GM08714 (cell line): Measurements from ENCODE around the gene DUSP18.
A peak's percentile ranks its signal among the peaks of the same experiment; 100 is the strongest.
"Not testable (repeated sequence)": the region's sequence is repeated elsewhere in the genome, so short reads cannot be mapped to it uniquely, and the experiment has no call there.

Source experiments
- H3K4me3 ChIP-seq: fragments of 200-500 bp; sonication (Bioruptor generic); 2 replicates; pipeline ENCODE4 v1.5.1; 2014; ENCODE audit warnings: mild to moderate bottlenecking, low read length, inconsistent platforms
- ZNF274 ChIP-seq: IDR thresholded peaks from 2 replicates; pipeline ENCODE4 v1.6.1; 2012; ENCODE audit warnings: mild to moderate bottlenecking, low read depth, low read length

Gene DUSP18

GRCh38 chr22:30691204-30691603, 23.5 kb upstream of the DUSP18 start:
- no peak for TF ChIP-seq ZNF274
- H3K4me3 ChIP-seq: no peak overlapping the region

DNA sequence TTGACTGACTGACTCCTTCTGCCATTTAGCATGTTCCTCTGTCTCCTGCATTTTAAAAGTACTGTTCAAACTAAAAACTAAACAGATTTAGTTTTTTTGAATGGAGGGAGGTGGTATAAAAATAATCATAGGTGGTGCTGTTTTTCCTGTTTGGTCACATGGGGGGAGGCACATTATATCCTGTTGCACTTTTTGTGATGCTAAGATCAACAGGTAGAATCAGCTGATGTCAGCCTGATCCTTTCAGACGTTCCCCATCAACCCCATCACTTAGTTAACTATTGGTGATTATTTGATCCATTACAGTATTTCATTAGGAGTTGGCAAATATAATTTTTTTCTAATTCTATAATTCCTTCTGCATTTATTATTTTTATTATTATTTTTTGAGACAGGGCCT, 21.9 kb upstream of the DUSP18 start:
- no peak overlapping the region for H3K4me3 ChIP-seq
- TF ChIP-seq ZNF274: no peak

DNA sequence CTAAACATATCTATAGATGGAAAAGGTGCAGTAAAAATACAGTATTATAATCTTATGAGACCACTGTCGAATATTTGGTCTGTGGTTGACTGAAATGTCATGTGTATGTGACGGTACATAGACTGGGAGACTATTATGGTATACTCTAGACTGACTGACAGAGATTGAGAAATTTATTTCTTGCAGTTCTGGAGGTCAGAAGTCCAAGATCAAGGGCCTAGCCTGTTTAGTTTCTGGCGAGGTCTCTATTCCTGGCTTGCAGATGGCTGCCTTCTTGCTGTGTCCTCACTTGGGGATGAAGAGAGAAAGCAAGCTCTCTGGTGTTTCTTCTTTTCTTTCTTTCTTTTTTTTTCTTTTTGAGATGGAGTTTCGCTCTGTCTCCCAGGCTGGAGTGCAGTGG, 19.7 kb upstream of the DUSP18 start:
- no peak for TF ChIP-seq ZNF274
- H3K4me3 ChIP-seq: no peak overlapping the region

DNA sequence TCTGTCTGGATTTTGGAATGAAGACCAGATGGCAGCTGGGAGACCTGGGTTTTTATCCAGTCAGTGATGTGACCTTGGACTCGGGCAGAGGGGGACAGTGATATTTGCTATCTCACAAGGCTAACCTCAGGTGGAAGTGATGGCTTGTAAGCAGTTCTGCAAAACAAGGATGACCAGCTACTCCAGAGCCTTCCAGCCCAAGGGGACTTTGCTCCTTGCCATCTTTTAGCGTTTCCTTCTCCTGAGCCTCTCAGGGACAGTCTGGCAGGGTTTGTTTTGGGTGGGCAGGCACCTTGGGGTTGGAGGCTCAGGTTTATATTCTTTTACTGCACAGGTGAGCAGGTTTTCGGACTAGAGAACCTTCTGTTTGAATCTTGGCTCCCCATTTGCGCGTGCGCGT, 17.5 kb upstream of the DUSP18 start:
- no peak for TF ChIP-seq ZNF274
- no peak overlapping the region for H3K4me3 ChIP-seq

GRCh38 chr22:30681831-30682230, 14.2 kb upstream of the DUSP18 start:
- no peak for TF ChIP-seq ZNF274
- no peak overlapping the region for H3K4me3 ChIP-seq

DNA sequence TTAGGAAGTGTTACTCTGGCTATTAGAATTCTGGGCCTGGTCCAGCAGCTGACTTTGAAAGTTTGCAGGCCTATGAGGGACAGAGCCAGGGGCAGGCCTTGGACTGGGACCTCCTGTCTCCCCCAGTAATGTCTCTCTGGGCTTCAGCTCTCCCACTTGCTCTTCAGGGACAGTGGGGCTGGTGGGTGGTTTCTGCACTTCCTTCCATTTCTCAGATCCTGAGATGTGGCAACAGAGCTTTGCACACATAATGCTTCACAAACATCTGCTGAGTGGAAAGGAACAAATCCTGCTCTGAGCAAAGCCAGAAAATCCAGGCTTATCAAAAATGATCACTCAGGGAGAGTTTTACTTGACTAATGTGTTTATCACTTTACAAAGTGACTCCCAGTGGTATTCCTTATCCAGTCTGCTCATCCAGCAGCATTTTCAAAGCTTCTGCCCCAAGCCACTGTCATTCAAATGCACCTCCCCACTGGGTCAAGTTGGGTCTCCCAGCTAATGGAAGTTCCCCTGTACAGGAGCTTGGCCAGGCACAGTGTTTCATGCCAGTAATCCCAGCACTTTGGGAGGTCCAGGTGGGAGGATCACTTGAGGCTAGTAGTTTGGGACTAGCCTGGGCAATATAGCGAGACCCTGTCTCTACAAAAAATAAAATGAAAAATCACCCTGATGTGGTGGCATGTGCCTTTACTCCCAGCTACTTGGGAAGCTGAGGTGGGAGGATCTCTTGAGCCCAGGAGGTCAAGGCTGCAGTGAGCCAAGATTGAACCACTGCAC, 13.5 kb upstream of the DUSP18 start:
- TF ChIP-seq ZNF274: no peak

GRCh38 chr22:30679895-30680690, 12.4 kb upstream of the DUSP18 start:
- not testable (repeated sequence) for H3K4me3 ChIP-seq

More for the DNA sequence above, 13.5 kb upstream of the DUSP18 start:
- H3K4me3 ChIP-seq: no peak overlapping the region

- H3K4me3 ChIP-seq: not testable (repeated sequence)
These were observed 8.9 kb upstream of the DUSP18 start for GRCh38 chr22:30676565-30676964.

- TF ChIP-seq ZNF274: no peak
- H3K4me3 ChIP-seq: no peak overlapping the region
These were observed 7.8 kb upstream of the DUSP18 start for GRCh38 chr22:30675436-30675835.

- TF ChIP-seq ZNF274: no peak
- H3K4me3 ChIP-seq: no peak overlapping the region
These were observed 6.8 kb upstream of the DUSP18 start for GRCh38 chr22:30674482-30674881.

DNA sequence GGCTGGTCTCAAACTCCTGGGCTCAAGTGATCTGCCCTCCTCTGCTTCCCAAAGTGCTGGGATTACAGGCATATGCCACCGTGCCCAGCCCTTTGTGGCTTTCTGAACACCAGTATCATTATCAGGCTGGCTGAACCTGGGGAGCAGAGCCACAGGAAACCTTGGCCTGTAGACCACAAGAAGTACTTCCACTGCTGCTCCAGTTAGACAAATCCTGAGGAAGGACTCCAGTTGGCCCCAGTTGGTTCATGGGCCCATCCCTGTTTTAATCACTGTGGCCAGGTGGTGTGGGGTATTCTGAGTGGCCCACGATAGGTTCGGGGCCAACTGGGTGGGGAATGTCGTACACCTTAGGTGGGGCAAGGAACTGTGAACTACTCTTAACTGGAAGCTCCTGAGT, 5.5 kb upstream of the DUSP18 start:
- TF ChIP-seq ZNF274: no peak
- no peak overlapping the region for H3K4me3 ChIP-seq

DNA sequence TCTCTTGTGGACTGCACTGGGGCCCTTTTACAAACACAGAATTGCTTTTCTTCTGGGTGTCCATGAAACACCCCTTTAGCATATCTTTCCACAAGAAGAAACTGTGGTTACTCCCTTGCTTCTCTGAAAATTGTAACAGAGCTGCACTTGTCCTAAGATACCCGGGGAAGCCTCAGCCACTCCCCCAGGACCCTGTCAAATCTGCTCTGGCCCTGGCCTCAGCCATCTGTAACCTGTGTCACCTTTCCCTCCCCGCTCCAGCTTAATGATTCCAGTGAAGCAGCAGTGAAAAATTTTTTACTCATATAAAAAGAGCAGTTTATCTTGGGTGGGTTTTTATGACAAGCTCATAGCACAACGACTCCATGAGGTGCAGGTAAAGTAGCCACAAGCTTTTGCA, 3.4 kb upstream of the DUSP18 start:
- no peak for TF ChIP-seq ZNF274
- H3K4me3 ChIP-seq: no peak overlapping the region

- peak overlapping the region; percentile 52; the same call in 1 of the 2 replicates for H3K4me3 ChIP-seq
- TF ChIP-seq ZNF274: no peak
These were observed 673 bp upstream of the DUSP18 start for GRCh38 chr22:30668386-30668710.

DNA sequence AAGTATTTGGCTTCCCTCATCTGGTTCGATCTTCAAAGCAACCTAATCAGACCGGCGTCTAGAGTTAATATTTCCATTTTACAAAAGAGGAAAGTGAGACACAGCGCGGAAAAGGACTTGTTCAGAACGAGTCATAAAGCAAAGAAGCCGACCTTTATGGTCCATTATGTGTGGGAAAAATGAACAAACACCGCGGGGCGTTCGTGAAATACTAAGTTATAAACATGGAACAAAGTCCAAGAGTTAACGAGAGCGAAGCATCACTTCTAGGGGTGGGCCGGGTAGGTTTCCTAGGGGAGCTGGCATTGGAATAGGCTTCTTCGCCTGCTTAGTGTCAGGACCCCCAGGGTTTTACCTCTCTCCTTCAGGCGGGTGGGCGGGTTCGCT, 575 bp downstream of the DUSP18 start:
- no peak for TF ChIP-seq ZNF274
- H3K4me3 ChIP-seq: peak overlapping the region; percentile 52

DNA sequence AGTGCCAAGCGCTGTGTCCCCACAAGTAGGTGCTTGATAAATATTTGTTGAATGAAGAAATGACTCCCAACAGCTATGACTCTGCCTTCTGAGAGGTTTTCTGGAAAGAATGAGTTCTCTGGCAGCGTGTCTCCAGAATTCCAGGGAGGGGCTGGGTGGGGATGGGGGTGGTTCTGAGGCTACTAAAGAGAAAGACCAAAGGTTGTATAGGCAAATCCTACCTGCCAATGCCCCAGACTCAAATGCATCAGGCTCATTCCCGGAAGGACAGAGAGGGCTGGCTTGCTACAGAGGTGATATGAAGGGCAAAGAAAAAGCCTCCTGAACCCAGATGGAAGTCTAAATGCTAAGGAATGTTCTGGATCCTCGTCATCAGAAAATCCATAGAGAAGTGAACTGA, 1.9 kb downstream of the DUSP18 start:
- H3K4me3 ChIP-seq: no peak overlapping the region
- no peak for TF ChIP-seq ZNF274

DNA sequence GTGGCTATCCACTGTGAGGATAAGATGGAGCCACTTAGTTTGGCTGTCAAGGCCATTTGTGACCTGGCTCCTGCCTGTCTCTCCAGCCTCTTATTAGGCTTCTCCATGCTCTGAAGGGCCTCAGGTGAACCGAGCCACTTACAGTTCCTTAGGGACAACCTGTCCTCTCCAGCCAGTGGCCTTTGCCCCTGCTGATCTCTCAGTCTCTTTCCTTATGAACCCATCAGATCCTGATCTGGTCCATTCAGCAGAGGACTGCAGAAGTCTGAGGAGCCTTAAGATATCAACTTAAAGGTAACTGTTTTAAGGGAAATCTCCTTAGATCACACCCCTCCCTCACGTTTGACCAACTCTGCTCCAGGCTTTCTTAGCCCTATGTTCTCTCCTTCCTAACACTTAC, 2.4 kb downstream of the DUSP18 start:
- H3K4me3 ChIP-seq: no peak overlapping the region
- TF ChIP-seq ZNF274: no peak

GRCh38 chr22:30664798-30665197, 2.9 kb downstream of the DUSP18 start:
- H3K4me3 ChIP-seq: no peak overlapping the region
- TF ChIP-seq ZNF274: no peak
